Inflammatory macrophage (primary cell): ENCODE results near the gene ATP2C1.

Source experiments
- DNase-seq, 2 donors: peaks; one replicate each; pipeline ENCODE4 v3.0.0-alpha.2; 2020 to 2022

The ATP2C1 gene

DNA sequence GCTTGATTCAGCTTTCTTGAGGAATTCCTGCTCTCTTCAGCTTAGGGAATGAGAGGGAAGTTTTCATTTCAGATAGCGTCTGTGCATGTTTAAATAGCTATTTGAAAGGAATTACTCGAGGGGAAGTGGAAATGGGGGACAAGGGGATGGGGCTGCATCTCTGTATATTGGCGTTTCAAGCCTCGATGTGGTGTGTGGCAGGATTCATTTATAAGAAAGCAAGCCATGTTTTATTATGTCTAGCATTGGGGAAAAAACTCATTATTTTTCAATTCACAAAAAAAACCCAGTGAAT, 1.0 kb downstream of the ATP2C1 start:
- peak in 1 of 2 donors; percentile 7 for DNase-seq

DNA sequence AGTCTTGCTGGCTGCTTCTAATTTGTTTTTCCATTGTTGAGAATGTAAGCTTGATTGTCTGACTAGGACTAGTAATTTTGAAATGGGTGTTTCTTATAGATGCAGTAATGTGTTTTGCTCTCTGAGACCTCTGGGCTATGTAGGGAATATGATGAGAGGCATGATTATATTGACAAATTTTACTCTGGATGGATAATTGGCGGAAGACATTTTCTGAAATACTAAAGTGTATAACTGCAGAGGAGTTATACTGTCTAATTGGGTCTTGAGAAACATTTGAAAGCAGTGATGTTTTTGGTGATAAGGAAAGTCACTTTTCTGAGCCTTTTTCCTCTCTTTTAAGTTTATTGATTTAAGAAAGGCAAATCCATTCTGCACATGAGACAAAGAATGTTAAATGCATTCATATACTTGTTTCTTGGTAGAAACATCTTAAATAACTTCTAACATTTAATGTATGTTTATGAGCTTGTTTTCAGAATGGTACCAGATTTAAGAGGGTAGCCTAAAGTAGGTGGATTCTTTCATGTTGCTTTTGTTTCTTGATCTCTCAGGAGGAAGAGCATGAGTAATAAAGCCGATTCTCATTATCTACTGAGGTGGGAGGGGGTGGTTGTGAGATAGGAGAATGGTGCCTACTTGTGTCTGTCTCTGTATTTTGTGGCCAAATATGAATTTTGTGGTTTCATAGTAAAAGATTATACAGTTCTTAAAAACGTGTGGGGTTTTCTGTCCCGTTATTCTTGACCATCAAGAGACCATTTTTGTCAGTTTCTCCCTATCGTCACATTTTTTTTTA, 2.0 kb downstream of the ATP2C1 start:
- DNase-seq, result no peak

DNA sequence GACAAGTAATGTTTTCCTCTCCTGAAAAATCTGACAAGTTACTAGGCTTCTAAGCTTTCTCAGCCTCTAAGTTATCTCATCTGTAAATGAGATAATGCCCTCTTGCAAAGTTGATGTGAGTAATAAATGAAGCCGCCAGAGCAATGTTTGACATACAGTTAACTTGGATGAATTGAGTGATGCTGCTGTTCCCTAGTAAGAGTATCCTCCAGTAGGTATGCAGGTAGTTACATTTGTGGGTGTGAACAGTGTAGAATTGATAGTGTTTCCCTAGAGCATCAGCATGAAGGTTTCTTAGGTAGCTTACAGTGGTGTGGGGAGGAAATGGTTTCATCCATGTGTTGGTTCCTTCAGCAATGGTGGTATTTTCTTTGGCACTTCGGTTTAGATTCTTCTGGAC, 3.4 kb downstream of the ATP2C1 start:
- DNase-seq, result no peak

DNA sequence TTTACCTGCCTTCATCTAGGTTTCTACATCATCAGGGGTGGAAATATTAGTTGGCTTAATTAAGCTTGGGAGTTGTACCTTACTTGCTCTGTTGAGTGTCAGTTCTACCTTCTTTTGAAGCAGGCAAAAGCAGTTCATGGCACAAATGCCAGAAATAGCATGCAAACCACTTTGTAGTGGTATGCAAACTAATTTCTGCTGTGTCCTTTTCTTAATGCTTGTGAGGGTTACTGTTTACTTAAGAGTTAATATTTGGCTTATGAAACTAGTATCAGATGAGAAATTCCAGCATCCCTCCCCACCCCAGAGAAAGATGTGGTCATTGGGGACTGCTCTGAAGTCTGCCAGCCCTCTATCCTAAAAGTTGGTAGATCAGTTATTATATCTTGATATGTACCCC, 7.1 kb downstream of the ATP2C1 start:
- DNase-seq, result no peak

DNA sequence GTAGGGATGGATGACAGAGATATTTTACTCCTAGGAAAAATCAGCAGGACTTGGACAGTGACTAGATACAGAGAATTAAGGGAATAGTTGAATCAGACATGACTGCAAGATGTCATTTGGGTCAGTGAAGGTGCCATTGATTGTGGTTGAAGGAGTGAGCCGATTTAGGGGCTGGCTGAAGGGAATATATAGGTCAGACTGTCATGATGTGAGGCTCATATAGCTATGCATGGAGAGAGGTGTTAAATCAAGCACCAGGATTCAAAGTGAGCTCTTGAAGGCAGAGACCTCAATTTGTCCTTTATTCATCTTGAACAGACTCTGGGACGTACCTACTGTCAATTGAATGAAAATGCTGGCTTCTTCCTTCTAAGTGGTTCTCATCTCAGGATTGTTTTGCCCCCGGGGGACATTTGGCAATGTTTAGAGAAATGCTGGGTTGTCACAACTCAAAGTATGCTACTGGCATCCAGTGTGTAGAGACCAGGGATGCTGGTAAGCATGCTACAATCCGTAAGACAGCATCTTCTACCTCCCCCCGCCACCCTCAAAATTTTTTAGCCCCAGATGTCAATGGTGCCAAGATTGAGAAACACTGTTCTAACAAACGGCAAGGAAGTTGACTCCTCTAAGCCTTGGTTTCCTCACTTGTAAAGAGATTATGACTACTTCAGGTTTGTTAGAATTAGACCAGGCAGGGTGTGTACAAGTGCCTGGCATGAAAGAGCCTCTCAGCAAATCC, 7.8 kb downstream of the ATP2C1 start:
- no peak for DNase-seq

DNA sequence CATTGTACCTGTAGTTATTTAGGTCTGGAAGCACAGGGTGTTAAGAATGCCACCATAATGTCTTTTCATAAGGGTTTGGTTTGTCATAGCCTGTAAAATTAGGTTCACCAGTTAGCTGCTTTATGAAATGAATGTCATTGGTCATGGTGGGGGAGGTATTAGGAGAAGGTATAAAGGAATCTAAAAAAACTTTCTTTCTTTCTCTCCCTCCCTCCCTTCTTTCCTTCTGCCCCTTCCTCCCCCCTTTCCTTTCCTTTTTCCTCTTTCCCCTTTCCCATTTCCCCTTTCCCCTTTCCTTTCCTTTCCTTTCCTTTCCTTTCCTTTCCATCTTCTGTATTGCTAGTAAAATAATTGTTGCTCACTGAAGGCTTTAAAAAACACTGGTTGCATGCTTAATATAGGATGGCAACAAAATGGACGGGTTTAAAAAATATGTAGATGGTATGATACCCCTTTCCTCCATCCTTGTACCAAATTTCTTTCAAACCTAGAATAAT, 9.6 kb downstream of the ATP2C1 start:
- no peak for DNase-seq

DNA sequence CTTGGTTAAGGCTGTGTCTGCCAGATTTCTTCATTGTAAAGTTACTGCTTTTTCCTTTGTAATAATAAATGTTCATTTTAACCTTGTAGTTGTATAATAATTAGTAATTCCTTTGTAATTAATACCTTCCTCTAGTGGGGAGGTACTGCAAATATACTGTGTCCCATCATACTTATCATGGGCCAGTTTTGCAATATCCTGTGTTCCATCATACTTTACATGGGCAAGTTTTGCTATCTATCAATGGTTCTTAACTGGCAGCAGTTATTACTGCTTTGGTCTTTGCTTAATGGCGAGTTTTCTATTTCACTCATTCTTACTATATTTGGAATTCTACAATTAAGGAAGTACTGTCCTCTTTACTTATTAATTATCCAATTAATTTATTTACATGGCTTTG, 10.6 kb downstream of the ATP2C1 start:
- no peak for DNase-seq

DNA sequence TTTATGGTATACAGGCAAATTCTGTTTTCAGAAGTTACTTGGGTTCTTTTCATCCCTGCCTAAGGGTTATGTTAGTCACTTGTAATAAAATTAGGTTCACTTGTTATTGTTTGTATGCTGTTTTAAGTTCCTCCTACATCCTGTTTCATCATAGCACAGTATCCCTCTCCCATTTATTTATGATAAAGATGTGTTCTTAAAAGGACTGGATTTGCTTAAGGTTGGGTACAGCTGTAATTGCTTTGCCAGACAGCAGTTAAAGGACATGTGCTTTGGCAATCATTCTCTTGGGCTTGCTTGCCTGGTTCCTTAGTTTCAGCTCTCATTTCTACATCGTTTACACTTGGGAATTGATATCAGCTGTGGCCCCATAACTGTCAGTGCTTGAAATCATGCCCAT, 11.7 kb downstream of the ATP2C1 start:
- DNase-seq, result no peak

DNA sequence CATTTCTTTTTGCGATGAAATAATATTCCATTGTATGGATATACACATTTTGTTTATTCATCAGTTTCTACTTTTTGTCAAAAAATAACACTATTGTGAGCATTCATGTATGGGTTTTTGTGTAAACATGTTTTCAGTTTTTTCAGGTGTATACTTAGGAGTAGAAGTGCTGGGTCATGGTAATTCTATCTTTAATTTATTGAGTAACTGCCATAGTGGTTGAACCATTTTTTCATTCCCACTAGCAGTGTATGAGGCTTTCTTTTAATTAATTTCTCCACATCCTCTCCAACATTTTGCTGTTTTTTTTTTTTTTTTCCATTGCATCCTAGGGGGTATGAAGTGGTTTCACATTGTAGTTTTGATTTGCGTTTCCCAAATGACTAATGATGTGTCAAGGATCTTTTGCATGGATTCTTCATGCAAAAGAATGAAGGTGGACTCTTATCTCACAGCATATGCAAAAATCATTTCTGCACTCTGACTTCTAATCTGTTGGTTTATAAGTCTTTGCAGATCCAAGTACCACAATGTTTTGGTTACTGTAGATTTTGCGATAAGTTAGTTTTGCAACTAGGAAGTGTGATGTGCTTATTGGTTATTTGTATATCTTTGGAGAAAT, 12.6 kb downstream of the ATP2C1 start:
- DNase-seq, result no peak

DNA sequence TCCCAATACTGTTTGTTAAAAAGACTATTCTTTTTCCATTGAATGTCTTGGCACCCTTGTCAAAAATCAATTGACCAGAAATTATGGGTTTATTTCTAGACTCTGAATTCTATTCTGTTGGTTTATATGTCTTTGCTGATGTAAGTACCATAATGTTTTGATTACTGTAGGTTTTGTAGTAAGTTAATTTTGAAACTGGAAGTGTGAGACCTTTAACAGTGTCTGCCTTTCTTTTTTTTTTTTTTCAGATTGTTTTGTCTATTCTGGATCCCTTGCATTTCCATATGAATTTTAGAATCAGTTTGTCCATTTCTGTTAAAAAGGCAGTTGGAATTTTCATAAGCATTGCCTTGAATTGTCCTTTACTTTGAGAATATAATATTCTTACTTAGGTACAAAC, 13.6 kb downstream of the ATP2C1 start:
- no peak for DNase-seq

DNA sequence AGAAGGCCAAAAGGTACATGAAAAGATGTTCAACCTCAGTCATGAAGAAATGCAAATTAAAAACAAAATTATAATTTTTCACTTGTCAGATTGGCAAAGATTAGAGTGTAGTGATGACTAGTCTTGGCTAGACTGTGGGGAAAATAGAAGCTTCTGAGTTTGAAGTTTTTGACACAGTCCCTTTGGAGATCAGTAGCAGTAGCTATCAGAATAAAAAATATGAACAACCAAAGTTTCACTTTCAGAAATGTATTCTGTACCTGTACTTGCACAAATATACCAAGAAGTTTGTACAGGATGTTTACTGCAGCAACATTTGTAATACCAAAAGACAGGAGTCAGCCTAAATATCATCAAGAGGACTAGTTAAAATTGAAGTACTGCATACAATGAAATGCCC, 14.1 kb downstream of the ATP2C1 start:
- no peak for DNase-seq

DNA sequence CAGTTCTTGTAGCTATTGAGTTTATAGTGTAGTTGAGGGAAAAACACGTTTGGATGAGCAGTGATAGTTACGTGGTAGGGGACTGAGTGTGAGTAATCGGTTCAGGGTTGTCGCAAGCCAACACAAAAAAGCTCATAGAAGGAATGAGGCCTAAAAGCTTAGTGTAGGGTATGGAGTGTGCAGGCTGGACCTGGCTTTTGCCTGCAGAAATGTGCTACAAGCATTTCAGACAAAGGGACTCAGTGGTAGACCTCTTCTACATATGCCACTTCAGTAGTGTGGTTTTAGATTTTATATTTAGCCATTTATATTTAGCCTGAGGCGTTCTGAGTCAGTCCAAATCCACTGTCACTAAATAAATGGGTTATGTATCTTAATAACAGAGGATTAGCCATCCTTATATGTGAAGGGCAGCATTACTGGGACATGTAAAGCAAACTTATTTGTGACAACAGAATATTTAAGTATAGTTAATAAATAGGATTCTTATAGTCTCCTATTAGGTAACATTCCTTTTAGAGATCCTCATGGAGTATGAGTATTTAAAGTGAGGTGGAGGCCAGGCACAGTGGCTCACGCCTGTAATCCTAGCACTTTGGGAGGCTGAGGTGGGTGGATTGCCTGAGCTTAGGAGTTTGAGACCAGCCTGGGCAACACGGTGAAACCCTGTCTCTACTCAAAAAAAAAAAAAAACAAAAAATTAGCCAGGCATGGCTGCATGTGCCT, 21.8 kb downstream of the ATP2C1 start:
- DNase-seq, result no peak

DNA sequence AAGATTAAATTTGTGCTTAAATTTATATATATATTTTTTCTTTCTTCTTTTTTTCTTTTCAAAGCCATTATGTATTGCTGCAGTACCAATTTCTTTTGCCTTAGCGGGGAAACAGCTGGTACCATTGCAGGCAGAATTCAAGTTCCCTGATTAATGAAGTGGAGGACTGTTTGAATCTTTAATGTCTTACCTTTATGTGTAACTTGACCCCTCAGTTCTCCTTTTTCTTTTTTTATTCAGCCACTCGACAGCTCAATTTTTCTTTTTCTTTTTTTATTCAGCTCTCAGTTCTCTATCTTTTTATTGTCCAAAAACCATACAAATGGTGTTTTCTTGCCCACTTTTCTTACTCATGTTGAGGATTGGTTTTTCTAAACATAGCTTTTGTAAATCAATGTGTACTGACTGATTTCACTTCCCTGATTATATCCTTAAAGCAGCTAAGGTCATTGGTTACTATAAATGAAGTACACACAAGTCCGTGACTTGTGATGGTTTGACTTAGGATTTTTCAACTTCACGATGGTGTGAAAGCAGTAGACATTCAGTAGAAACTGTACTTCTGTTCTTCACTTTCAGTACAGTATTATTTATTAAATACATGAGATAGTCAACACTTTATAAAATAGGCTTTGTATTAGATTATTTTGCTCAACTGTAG, 22.8 kb downstream of the ATP2C1 start:
- no peak for DNase-seq

DNA sequence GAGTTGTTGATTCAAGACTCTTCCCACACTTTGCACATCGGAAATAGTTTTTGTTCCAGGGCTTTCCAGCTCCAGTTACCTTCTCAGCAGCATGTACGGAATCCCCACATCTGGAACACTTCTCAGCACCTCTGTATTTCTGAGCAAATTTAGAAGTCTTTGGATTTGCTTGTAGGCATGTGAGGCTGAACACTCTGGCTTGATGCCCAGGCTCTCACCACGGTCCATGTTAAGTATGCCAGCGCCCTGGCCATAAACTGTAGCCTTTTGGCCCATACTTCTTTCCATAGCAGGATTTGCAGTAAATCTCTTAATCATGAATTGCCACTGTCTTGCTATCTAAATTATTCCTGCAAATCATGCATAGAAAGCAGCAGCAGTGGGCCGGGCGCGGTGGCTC, 24.4 kb downstream of the ATP2C1 start:
- DNase-seq, result no peak

DNA sequence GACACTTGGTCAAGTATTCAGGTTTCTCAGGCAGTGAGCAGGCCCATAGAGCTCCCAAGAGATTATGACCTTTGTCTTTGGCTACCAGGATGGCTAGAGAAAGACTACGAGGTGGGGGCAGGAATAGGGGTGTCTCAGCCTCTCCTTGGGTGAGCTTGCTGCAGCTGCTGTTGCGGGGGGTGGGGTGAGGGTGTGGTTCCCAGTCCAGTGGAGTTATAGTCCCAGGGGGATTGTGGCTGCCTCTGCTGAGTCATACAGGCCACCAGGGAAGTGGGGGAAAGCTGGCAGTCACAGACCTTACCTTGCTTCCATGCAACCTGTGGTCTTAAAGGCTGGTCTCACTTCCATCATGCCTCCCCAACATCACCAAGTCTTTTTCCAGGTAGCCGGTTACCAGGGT, 31.7 kb downstream of the ATP2C1 start:
- DNase-seq, result no peak

DNA sequence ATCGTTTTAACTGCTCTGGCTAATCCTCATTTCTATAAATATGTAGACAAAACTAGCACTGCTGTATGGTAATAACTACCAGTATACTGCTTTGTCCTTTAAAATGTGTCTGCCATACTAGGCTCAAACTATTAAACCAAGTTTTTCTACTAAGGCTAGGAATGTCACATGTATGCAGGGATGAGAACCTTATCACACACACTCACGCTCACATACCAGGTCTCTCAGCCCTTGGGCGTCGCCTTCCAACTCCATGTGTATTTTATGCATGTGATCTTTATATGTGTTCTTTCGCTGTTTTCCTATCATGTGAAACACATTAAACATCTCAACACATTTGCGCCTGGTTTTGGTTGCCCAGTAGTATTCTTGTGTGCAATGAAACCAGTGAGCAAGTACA, 32.6 kb downstream of the ATP2C1 start:
- DNase-seq, result no peak

DNA sequence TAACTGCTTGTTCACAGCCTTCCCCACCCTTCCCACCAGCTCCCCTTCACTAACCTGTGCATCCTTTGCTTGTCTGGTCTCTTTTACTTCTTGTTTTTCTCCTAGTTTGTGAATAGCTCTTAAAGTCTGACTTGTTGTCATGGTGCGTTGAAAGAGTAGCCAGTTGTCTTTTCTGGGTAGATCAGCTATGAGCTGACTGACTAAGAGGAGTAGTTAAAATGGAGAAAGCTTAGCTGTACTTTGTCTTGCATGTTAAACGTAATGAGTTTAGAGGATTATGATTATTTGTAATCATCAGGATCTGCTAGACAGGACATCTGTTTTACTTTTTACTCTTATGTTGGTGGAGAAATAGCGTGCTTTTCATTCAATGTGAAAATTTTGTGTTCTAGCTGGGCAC, 35.9 kb downstream of the ATP2C1 start:
- no peak for DNase-seq

DNA sequence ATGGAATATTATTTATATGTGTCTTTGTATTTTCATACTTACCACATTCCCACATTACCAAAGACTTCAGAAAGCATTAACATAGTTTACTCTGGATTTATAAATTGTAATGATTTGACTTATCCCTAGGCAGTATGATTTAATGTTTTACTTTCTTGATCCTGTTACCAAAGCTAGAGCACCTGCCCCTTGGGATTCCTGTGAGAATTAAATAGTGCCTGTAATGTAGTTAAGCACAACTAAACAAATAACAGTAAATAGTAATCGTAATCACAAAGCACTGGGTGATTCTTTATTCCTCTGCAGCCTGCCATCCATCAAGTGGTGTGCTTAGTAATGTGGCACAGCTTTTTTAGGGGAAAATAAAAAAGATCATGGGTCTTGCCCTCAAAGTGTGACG, 39.1 kb downstream of the ATP2C1 start:
- DNase-seq, result no peak

DNA sequence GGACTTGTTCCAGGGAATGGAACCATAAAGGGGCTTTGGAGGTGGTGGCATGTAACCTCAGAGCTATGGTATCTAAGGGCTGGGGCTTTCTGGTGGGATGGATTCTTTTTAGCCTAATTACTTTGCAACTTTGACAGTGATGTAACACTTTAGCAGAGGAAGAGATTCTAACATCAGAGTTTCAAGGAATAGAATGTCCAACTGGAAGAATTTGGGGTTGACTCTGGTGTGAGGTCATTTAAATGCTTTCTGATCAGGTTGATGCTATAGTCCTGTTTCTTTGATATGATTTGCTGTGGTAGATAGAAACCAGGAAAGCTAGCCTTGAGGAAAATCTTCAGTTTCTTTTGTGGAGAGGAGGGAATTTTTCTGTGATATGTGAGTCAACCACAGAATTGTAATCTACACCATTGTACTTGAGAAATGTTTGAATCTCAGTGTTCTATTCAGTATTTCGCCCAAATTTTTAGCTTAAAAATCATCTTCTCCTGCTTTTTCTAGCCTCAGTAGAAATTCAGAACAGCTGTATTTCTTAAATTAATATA, 40.0 kb downstream of the ATP2C1 start:
- DNase-seq, result no peak

DNA sequence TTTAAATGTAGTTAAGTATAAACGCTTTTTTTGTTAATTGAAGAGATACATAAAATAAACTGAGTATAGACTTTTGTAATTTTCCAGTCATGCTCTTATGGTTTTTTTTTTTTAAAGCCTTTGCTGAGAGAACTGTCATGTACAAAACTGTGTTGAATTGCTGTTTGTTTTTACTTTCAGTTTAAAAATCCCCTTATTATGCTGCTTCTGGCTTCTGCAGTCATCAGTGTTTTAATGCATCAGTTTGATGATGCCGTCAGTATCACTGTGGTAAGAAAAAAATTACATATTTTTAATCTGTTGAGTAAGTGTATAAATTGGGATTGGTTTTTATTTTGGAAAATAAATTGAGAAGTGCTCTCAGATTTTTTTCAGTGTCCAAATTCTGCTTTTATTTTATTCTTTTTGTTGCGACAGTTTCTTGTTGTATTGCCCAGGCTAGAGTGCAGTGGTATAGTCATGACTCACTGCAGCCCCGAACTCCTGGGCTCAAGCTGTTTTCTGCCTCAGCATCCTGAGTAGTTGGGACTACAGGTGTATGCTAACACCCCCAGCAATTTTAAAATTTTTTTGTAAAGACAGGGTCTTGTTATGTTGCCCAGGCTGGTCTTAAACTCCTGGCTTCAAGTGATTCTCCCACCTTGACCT, 40.7 kb downstream of the ATP2C1 start:
- no peak for DNase-seq

DNA sequence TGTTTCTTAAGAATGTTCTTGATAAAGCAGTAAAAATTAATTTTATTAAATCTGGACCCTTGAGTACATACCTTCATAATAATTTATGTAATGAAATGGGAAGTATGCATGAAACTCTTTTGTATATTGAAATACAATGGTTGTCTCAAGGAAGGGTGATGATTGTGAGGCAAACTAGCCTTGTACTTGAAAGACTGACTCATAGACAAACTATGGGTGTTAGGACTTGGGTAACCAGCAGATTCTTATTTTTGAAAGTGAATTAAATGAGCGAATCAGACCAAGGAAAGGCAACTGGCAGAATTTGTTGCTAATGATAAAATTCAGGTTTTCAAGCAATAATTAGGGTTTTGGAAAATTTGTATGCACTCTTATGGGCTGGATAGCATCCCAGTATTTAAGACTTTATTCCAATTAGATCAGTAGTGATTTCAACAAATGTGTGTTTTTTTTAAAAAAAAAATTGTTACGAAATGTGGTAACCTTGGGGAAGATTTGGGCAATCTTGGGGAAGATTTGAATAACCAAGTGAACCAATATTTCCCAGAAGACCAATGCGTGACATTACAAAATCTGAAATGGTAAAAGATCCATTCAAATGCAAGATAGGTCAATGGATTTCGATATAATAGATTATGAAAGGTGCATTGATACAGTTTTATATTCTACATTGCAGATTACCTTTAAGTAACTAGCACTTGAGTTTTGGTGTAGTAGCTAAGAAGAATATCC, 42.0 kb downstream of the ATP2C1 start:
- no peak for DNase-seq
